ENCODE measurements around the gene SLC9C1.

DNA sequence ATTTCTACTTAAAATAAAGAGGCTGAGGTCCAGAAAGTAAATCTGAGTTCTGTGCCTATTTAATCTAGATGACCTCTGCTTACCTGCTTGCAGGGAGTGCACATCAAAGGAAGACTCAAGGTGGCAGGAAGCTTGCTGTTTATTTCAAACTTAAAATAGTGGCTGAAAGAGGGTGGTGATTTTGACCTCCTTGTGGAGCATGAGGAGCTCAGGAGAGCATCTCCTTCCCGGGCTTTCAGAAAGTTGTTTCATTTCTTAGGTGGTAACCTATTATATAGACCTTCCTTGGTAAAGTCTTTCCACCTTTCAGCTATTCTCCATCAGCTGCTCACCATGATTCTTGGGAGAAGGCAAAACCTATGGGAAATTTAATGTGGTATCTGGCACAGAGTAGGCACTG lies 161.5 kb downstream of the SLC9C1 start:
- no peak for TF ChIP-seq EP300 (IDR thresholded peaks at IDR 0.05; ENCODE audit: borderline replicate concordance)
- TF ChIP-seq CREB1 (IDR thresholded peaks at IDR 0.05; ENCODE audit: low read depth) = no peak
- no peak for TF ChIP-seq TAF1 (IDR thresholded peaks at IDR 0.05; ENCODE audit: low read depth)
- TF ChIP-seq, protein P1, sequence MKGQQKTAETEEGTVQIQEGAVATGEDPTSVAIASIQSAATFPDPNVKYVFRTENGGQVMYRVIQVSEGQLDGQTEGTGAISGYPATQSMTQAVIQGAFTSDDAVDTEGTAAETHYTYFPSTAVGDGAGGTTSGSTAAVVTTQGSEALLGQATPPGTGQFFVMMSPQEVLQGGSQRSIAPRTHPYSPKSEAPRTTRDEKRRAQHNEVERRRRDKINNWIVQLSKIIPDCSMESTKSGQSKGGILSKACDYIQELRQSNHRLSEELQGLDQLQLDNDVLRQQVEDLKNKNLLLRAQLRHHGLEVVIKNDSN (IDR thresholded peaks at IDR 0.05) = no peak
- TF ChIP-seq CEBPB (IDR thresholded peaks at IDR 0.05) = no peak
- no peak for TF ChIP-seq EGR1 (IDR thresholded peaks at IDR 0.05)
- TF ChIP-seq, protein P2, sequence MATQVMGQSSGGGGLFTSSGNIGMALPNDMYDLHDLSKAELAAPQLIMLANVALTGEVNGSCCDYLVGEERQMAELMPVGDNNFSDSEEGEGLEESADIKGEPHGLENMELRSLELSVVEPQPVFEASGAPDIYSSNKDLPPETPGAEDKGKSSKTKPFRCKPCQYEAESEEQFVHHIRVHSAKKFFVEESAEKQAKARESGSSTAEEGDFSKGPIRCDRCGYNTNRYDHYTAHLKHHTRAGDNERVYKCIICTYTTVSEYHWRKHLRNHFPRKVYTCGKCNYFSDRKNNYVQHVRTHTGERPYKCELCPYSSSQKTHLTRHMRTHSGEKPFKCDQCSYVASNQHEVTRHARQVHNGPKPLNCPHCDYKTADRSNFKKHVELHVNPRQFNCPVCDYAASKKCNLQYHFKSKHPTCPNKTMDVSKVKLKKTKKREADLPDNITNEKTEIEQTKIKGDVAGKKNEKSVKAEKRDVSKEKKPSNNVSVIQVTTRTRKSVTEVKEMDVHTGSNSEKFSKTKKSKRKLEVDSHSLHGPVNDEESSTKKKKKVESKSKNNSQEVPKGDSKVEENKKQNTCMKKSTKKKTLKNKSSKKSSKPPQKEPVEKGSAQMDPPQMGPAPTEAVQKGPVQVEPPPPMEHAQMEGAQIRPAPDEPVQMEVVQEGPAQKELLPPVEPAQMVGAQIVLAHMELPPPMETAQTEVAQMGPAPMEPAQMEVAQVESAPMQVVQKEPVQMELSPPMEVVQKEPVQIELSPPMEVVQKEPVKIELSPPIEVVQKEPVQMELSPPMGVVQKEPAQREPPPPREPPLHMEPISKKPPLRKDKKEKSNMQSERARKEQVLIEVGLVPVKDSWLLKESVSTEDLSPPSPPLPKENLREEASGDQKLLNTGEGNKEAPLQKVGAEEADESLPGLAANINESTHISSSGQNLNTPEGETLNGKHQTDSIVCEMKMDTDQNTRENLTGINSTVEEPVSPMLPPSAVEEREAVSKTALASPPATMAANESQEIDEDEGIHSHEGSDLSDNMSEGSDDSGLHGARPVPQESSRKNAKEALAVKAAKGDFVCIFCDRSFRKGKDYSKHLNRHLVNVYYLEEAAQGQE (IDR thresholded peaks at IDR 0.05; ENCODE audit: low read depth) = no peak
- no peak for TF ChIP-seq YY1 (IDR thresholded peaks at IDR 0.05; ENCODE audit: low read depth)
- no peak for TF ChIP-seq RAD21 (IDR thresholded peaks at IDR 0.05; ENCODE audit: low read depth)
- TF ChIP-seq, protein P3, sequence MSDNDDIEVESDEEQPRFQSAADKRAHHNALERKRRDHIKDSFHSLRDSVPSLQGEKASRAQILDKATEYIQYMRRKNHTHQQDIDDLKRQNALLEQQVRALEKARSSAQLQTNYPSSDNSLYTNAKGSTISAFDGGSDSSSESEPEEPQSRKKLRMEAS (IDR thresholded peaks at IDR 0.05) = no peak
- no peak for TF ChIP-seq FOXM1 (IDR thresholded peaks at IDR 0.05; ENCODE audit: borderline replicate concordance, low read depth)

All from Ishikawa (cell line).